ENCODE data around the gene NUDCD2.

GRCh38 chr5:163506726-163507125, 46.8 kb upstream of the NUDCD2 start:
- no peak for TF ChIP-seq GATA2 (IDR thresholded peaks at IDR 0.05; ENCODE audit: low read depth, low read length)
- TF ChIP-seq GATA3 (IDR thresholded peaks at IDR 0.05; ENCODE audit: low read depth, low read length) = no peak

Measured in SH-SY5Y (cell line).